Upper lobe of left lung (tissue), 6 donors: Measurements from ENCODE around the gene MAP1B. TPM values are rescaled to one million over a fixed set of nuclear protein-coding genes. Genes with fewer than 3 reads are reported as not detected.
"Not testable (repeated sequence)": the region's sequence is repeated elsewhere in the genome, so short reads cannot be mapped to it uniquely, and the experiment has no call there.

ENCODE experiments used
- ATAC-seq, 2 donors: fragments of 200-7000 bp; cut with Tn5 transposase; one replicate each; pipeline ENCODE4 v1.9.1; 2022; ENCODE audit warnings: mild to moderate bottlenecking in 2 of 2, moderate library complexity in 2 of 2; ENCODE audit not compliant: low FRiP score in 2 of 2
- DNase-seq, 2 donors: peaks; one replicate each; pipeline ENCODE4 v3.0.0-alpha.2; 2019 to 2020
- H3K27ac ChIP-seq, 4 donors: fragments of 200-600 bp; sonication (generic); one replicate each; pipeline ENCODE4 v1.5.1; 2016 to 2019
- H3K27me3 ChIP-seq, 4 donors: fragments of 200-600 bp; sonication (generic); one replicate each; pipeline ENCODE4 v1.5.1; 2017 to 2019
- H3K36me3 ChIP-seq, 4 donors: fragments of 200-600 bp; sonication (generic); one replicate each; pipeline ENCODE4 v1.5.1; 2016 to 2019
- H3K4me1 ChIP-seq, 4 donors: fragments of 200-600 bp; sonication (generic); one replicate each; pipeline ENCODE4 v1.5.1; 2018 to 2019
- H3K4me3 ChIP-seq, 4 donors: fragments of 200-600 bp; sonication (generic); one replicate each; pipeline ENCODE4 v1.5.1; 2017 to 2019; ENCODE audit warnings: mild to moderate bottlenecking in 2 of 4, moderate library complexity in 1 of 4
- H3K9me3 ChIP-seq, 4 donors: fragments of 200-600 bp; sonication (generic); one replicate each; pipeline ENCODE4 v1.5.1; 2018 to 2019
- EP300 ChIP-seq, 4 donors: sonication (generic); formaldehyde crosslinking; IDR thresholded peaks; one replicate each; pipeline ENCODE4 v1.5.1; 2017; ENCODE audit warnings: antibody characterized with exemption in 4 of 4, control low read depth in 2 of 4
- POLR2A ChIP-seq, 4 donors: fragments of 450-650 bp; IDR thresholded peaks; one replicate each; pipeline ENCODE4 v1.5.1; 2016 to 2017; ENCODE audit warnings: antibody characterized with exemption in 4 of 4, mild to moderate bottlenecking in 2 of 4
- POLR2AphosphoS5 ChIP-seq, 2 donors: sonication (generic); formaldehyde crosslinking; IDR thresholded peaks; one replicate each; pipeline ENCODE4 v1.5.1; 2017; ENCODE audit warnings: antibody characterized with exemption in 2 of 2
- WGBS, 2 donors: methylation state at CpG; one replicate each; pipeline ENCODE4 v1.1.5; 2017 to 2018; 5-methylcytosine and 5-hydroxymethylcytosine counted together
- total RNA-seq, 6 donors: library from RNA; depleted of rRNA in 4 of 6; stranded (reverse); fragments of >200 nt in 4 of 6; gene quantifications; one replicate each; pipeline versions ENCODE4 v1.1.0 to v1.2.1, GENCODE V29; 2016 to 2021
- TF ChIP-seq, protein P1 (sequence below), 6 experiments: fragments of 450-650 bp in 4 of 6; fragments of 200-600 bp in 2 of 6; sonication (generic) in 2 of 6; IDR thresholded peaks; one replicate each; pipeline ENCODE4 v1.5.1; 2016 to 2019; ENCODE audit warnings: antibody characterized with exemption in 6 of 6
- donor health status: DM: no; HTN: no; CAD: no; lungs with moderate emphysema.
- donor health status: DM: no; HTN: yes; CAD: no; lungs with severe emphysema.

The MAP1B gene
- total RNA-seq, 6 donors from 2014 or later: 21.6 to 59.4 (median 38.0) TPM

DNA sequence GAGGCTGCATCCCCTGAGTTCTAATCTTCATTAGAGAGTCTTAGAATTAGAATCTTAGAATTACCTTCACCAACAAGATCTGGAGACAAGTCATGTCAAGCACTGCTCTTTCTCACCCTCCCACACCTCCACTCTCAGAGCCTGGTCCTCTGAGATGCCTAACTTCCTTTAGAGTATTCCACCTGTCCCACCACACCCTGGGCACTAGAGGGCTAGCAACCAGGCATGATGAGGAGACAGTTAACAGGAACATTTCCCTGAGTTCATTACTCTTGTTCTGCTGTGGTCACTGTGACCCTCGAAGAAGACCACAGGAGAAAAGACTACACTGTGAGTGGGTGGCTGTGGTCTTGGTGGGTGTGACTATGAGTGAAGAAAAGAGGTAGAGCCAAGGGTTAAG lies 25.2 kb upstream of the MAP1B start:
- no peaks in the 10 kb centered on the region for H3K27me3 ChIP-seq
- no peak for ATAC-seq
- WGBS, 2 donors: 48 to 52% methylated on average over 1 of the region's 1 CpG
- TF ChIP-seq POLR2AphosphoS5 (IDR thresholded peaks at IDR 0.05) (no peak), POLR2A (IDR thresholded peaks at IDR 0.05) (no peak)
- TF ChIP-seq, protein P1, sequence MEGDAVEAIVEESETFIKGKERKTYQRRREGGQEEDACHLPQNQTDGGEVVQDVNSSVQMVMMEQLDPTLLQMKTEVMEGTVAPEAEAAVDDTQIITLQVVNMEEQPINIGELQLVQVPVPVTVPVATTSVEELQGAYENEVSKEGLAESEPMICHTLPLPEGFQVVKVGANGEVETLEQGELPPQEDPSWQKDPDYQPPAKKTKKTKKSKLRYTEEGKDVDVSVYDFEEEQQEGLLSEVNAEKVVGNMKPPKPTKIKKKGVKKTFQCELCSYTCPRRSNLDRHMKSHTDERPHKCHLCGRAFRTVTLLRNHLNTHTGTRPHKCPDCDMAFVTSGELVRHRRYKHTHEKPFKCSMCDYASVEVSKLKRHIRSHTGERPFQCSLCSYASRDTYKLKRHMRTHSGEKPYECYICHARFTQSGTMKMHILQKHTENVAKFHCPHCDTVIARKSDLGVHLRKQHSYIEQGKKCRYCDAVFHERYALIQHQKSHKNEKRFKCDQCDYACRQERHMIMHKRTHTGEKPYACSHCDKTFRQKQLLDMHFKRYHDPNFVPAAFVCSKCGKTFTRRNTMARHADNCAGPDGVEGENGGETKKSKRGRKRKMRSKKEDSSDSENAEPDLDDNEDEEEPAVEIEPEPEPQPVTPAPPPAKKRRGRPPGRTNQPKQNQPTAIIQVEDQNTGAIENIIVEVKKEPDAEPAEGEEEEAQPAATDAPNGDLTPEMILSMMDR (IDR thresholded peaks at IDR 0.05): no peak
- no peak overlapping the region for H3K27ac ChIP-seq
- no peak for DNase-seq
- H3K4me3 ChIP-seq: no peak overlapping the region
- H3K36me3 ChIP-seq: no peaks in the 10 kb centered on the region
- no peaks in the 10 kb centered on the region for H3K9me3 ChIP-seq
- no peaks in the 10 kb centered on the region for H3K4me1 ChIP-seq

DNA sequence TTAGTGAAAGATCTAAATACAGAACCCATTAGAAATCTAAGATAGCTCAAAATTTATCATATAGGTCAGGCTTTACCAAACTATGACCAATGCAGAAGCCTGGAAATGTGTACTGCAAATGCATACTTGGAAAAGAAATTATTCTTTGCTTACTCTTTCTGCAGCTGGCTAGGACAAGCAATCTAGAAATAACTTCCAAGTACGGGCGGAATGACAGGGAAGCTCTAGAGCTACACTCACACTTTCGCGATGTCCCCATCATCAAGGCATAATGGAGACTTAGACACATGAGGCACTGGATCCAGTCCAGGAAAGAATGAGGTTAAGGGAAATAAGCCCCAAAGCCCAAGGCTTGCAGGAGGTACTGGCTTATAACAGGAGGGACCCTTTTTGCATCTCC lies 22.4 kb upstream of the MAP1B start:
- ATAC-seq: no peak
- TF ChIP-seq POLR2AphosphoS5 (IDR thresholded peaks at IDR 0.05) (no peak), EP300 (IDR thresholded peaks at IDR 0.05) (no peak), POLR2A (IDR thresholded peaks at IDR 0.05) (no peak)
- TF ChIP-seq, protein P1 (IDR thresholded peaks at IDR 0.05): no peak
- Histone ChIP-seq H3K4me1 (no peaks in the 10 kb centered on the region), H3K27ac (no peak overlapping the region), H3K9me3 (no peaks in the 10 kb centered on the region), H3K36me3 (no peaks in the 10 kb centered on the region), H3K4me3 (no peak overlapping the region), H3K27me3 (no peaks in the 10 kb centered on the region)
- WGBS, 2 donors: 73 to 90% methylated on average over 4 of the region's 4 CpGs
- DNase-seq: no peak

DNA sequence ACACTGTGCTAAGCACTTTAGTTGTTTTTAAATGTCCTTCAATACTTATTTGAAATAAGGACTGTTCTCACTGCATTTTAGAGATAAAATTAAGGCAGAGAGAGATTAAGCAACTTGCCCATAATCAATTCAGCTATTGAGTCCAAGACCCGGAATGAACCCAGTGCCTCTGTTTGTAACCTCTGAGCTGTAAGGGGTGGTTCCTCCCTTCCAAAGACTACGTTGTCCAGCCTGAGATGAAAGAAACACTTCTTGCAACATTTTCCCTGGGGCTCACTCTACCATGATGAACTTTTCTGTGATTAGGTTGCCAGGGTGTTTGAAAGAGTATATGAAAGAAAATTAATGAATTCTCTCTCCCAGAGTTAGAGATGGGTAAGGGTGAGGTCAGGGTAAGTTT lies 22.0 kb upstream of the MAP1B start:
- Histone ChIP-seq H3K4me3 (no peak overlapping the region), H3K27ac (no peak overlapping the region), H3K9me3 (no peaks in the 10 kb centered on the region), H3K4me1 (no peaks in the 10 kb centered on the region), H3K36me3 (no peaks in the 10 kb centered on the region), H3K27me3 (no peaks in the 10 kb centered on the region)
- 69 to 71% methylated on average over 2 of the region's 2 CpGs for WGBS, 2 donors
- ATAC-seq: no peak
- DNase-seq: no peak
- no peak for TF ChIP-seq EP300 (IDR thresholded peaks at IDR 0.05)
- TF ChIP-seq POLR2A (IDR thresholded peaks at IDR 0.05): no peak
- no peak for TF ChIP-seq POLR2AphosphoS5 (IDR thresholded peaks at IDR 0.05)
- TF ChIP-seq, protein P1 (IDR thresholded peaks at IDR 0.05): no peak

DNA sequence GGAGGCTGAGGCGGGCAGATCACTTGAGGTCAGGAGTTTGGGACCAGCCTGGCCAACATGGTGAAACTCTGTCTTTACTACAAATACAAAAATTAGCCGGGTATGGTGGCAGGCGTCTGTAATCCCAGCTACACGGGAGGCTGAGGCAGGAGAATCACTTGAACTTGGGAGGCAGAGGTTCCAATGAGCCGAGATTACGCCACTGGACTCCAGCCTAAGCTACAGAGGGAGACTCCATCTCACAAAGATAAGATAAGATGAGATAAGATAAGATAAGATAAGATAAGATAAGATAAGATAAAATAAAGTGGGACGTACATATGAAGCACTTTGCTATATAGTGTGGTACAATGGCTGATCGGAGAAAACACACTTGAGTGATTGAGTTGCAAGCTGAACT lies 17.6 kb upstream of the MAP1B start:
- not testable (repeated sequence) for H3K4me1 ChIP-seq, H3K9me3 ChIP-seq, ATAC-seq, DNase-seq, H3K36me3 ChIP-seq, H3K27me3 ChIP-seq, H3K27ac ChIP-seq, H3K4me3 ChIP-seq
- WGBS, 2 donors: 73% methylated on average over 8 of the region's 8 CpGs

DNA sequence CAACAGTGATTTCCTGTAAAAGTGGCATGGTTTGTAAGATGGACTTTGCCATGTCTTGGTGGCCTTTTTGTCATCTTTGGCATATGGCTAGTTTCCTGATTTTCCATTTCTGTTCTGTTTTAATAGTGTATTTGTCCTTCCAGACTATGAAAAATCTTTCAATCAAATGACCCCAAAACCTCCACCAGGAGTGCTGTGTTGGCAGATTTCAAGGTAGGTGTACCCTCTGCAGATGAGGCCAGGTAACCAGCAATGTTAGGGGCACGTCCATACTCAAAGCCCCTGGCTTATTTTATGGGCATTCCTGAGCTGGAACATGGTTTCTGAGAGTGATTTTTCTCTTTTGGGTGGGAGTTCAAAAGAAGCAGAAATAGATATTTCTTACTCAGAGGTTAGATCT lies 15.2 kb upstream of the MAP1B start:
- ATAC-seq (no peak), DNase-seq (no peak)
- H3K9me3 ChIP-seq: no peaks in the 10 kb centered on the region
- H3K27ac ChIP-seq: no peak overlapping the region
- no peak for TF ChIP-seq EP300 (IDR thresholded peaks at IDR 0.05)
- no peak for TF ChIP-seq POLR2AphosphoS5 (IDR thresholded peaks at IDR 0.05)
- TF ChIP-seq, protein P1 (IDR thresholded peaks at IDR 0.05): no peak
- no peak for TF ChIP-seq POLR2A (IDR thresholded peaks at IDR 0.05)
- H3K4me3 ChIP-seq: no peak overlapping the region
- no peaks in the 10 kb centered on the region for H3K4me1 ChIP-seq
- H3K36me3 ChIP-seq: no peaks in the 10 kb centered on the region
- WGBS, 2 donors: 63 to 88% methylated on average over 1 of the region's 1 CpG
- H3K27me3 ChIP-seq: no peaks in the 10 kb centered on the region
